Cortex of kidney (tissue), 1 donor: Measurements from ENCODE around the gene DLX5.

ENCODE experiments used
- DNase-seq: peaks from one replicate; lab custom pipeline; 2025; lab: John Stamatoyannopoulos, UW

DLX5 gene

DNA sequence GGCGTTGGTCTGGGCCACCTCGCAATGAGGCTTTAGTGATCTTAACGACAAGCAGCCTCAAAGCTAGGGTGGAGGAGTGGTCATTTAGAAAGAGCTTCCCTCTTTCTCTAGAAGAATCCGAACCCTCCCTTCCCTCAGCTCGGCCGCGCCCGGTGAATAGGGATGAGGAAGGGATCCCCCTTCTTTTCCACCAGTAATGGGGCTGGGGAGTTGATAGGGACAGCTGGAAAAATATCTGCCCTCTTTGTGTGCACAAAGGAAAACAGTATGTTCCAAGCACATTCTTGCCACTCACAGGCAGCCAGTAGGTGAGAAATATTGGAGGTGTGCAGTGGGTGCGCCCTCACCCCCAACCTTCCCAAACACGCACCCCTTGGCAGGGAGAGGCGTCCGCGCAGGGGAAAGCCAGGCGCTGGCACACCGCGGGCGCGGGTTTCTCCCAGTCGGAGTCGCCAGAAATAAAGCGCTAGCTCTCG lies 6.5 kb downstream of the DLX5 start:
- no peak for DNase-seq

GRCh38 chr7:97017192-97018125 lies 7.2 kb downstream of the DLX5 start:
- DNase-seq = no peak

- DNase-seq = no peak
Measured at GRCh38 chr7:97016381-97017191, 8.0 kb downstream of the DLX5 start.

- DNase-seq = no peak
Measured at GRCh38 chr7:97015756-97016380, 8.8 kb downstream of the DLX5 start.

- DNase-seq = no peak
Measured at GRCh38 chr7:97015279-97015678, 9.4 kb downstream of the DLX5 start.

DNA sequence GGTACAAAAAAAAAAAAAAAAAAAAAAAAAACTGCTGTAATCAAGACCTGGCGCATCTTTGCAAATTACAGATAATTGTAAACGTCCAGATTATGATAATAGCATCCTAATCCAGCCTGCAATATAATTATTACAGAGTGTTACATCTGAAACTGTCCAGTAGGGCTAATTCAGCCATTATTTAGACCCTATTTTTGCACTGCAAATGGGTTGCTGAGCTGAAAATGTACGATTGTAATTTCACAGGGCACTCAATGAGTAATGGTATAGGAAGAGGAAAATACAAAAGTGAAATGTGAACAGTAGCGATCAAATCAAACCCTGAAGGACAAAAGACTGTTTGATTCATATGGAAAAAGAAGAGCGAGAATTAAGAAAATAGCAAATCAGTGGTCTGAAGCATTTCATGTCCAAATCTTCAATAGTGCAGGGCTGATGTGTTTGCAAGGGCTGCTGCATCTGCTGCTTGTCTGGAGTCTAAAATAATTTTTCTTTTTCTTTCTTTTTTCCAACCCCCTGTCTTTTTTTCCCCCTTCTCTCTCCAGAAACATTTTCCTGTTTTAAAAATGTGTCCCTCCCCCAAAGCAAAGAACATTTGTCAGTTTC lies 10.4 kb downstream of the DLX5 start:
- no peak for DNase-seq

GRCh38 chr7:97013845-97014134 lies 10.8 kb downstream of the DLX5 start:
- DNase-seq = no peak

DNA sequence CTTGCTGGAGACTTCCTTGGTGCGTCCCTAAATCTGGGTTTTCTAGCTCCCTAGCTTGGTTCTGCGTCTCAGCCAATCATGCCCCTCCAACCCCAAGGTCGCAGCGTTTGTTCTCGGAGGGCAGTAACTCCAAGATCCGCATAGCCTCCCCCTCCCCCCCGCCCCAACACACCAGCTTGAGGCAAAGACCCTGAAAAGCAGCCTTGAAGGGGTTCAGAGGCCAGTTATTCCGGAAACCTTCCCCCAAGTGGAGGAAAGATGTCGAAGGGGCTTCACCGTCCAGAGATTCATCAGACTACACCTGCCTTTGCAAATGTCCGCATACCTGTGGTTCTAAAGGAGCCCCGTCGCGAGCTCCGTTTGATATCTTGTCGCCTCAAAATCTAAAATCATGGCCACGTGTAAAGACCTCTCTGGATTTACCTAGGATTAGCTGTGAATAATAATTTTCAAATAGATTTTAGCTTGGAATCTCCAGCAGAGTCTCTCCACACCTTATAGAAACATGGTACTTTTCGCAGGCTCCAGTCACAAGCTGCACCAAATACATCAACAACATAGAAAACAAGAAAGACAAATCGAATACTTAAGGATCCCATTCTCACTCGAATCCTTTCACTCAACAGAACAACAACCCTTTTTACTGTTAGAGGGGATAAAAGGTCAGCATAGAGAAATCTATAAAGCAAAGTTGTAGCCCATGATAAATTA lies 11.3 kb downstream of the DLX5 start:
- DNase-seq = no peak

DNA sequence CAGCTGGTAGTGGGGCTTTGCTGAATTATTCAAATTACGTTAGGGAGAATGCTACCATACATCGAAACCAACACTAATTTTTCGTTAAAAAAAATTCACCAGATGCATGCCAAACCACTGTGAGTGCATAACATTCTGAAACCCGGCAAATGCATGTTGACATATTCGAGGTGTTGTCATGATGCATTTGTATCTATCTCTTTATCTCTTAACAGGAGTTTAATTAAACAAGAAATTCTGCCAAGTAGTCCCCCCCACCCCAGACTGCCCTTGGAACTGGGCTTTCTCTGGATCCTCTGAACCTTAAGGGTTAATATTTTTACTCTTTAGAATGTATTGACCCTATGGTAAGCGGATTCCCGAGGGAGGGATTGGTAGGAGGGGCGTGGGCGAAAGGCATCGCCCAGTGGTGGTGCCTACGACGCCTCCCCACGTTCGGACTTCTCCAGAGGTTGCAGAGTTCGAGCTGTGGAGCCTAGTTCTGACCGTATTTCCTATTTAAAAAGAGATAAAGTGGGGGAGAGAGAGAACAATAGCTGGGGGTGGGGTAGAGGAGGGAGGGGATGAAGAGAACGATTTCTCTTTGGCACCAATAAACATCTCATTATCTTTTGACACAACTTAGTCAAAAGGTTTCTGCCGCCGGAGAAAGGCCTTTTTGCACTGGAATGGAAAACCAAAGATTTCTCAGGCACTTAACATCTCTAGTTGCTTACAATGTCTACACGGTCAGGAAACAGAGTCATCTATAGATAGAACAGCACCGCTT lies 12.1 kb downstream of the DLX5 start:
- DNase-seq = no peak

DNA sequence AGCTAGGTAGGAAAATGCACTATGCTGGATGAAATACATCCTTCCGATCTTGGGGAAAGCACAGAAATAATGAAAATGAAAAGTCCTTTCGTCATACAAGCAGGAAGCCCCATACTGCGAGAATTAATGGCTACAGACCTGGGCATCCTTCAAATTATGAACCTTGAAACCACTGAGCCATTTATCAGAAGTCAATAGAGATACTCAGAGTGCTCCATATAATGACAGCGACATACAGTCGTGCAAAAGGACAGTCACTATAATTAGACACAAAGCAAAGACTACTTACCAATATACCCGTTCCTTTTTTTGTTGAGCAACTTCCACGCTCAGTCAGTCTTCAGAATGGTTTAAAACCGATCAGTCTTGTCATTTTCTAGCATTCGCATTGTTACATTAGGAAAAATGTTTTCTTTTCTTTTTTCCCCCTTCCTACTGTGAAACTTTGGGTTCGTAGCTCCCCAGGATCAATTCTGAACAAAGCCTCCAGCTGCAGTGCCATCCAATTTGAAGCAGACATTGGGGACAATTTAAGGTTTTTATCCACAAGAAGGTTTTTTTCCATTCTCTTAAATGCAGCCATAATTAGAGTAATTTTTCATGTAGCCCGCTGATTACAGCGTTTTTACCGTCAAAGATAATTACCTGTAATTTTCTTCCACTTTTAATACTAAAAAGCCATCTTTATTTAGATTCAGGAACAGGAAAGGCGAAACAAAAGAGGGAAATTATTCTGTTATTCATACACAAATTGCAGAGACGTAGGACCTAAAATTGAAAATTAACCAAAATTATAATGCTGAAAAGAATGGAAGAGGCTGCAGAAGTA lies 12.9 kb downstream of the DLX5 start:
- DNase-seq = no peak

DNA sequence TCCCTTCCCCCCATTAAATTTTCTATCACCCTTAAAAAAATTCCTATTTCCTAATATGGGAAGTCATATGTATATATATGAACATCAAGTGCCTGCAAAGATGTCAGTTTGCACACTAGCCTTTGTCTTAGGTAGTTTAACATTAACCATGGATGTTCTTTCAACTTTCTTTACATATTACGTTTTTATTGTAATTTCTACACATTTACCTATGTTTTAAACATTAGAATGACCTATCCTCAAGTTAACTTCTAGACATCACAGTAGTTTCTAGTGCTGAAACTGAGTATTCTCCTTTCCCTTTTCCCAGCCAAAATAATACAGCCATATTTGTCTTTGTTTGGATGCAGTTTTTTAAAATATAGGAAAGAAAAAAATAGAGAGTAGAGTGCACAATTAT lies 13.5 kb downstream of the DLX5 start:
- no peak for DNase-seq

DNA sequence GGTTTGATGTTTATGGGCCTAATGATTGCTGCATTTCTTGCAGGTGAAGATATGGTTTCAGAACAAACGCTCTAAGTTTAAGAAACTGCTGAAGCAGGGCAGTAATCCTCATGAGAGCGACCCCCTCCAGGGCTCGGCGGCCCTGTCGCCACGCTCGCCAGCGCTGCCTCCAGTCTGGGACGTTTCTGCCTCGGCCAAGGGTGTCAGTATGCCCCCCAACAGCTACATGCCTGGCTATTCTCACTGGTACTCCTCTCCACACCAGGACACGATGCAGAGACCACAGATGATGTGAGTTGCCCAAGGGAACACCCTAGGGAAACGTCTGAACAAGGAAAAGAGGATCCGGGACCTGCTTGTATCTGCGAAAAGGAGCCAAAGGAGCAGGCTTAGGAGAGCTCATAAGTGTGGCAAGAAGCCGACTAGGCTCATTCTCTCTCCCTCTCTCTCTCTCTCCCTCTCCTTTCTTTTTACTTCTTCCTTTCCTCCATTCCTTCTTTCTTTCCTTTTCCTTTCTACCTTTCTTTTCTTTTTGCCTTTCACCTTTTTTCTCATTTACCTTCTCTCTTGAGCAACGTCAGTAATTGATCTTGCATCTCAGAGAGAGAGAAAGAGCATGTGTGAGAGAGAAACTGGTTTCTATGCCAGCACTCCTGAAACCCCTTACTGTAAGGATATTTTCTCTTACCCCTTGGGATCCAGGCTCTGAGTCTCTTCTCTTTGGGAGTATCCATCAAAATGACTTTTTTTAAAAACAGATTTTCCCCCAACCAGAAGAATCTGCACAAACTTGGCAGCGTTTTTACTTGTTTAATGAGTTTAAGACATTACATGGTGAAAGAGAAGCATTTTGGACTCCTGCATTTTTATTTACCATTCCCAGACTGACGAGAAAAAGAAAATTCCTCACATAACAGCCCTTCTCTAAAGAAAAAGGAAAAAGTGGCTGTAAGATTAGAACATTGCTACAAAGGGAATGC lies 14.6 kb downstream of the DLX5 start:
- DNase-seq = no peak

GRCh38 chr7:97008275-97008917 lies 16.2 kb downstream of the DLX5 start:
- DNase-seq = no peak

DNA sequence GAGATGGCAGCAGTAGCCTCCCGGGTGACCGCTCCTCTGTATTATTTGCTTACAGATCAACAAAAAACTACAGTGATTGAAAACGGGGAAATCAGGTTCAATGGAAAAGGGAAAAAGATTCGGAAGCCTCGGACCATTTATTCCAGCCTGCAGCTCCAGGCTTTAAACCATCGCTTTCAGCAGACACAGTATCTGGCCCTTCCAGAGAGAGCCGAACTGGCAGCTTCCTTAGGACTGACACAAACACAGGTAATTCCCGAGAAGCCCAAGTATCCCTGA lies 17.1 kb downstream of the DLX5 start:
- no peak for DNase-seq

- DNase-seq = no peak
Measured at GRCh38 chr7:97006816-97007582, 17.6 kb downstream of the DLX5 start.

DNA sequence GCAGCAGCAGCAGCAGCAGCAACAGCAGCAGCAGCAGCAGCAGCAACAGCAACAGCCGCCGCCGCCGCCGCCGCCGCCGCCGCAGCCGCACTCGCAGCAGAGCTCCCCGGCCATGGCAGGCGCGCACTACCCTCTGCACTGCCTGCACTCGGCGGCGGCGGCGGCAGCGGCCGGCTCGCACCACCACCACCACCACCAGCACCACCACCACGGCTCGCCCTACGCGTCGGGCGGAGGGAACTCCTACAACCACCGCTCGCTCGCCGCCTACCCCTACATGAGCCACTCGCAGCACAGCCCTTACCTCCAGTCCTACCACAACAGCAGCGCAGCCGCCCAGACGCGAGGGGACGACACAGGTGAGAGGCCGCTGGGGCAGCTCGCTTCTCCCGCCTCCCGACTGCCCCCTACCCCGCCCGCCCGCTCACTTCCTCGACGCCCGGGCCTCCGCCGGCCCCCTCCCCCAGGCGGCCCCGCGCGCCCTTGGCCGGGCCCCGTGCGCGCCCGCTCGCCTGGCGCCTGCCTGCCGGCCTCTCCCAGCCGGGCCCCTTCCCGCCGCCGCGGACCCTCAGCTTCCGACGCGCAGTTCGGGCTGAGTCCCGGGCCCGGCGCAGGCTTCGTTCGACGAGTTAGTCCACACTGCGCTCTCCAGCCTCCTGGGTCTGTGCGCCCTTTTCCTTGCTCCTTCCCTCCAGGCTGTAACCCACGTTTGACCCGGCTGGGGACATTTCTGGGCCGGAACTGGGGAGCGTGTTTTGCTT lies 18.4 kb downstream of the DLX5 start:
- no peak for DNase-seq
